ENCODE results near the gene POLD2.
A peak's percentile ranks its signal among the peaks of the same experiment; 100 is the strongest.

Gene POLD2

DNA sequence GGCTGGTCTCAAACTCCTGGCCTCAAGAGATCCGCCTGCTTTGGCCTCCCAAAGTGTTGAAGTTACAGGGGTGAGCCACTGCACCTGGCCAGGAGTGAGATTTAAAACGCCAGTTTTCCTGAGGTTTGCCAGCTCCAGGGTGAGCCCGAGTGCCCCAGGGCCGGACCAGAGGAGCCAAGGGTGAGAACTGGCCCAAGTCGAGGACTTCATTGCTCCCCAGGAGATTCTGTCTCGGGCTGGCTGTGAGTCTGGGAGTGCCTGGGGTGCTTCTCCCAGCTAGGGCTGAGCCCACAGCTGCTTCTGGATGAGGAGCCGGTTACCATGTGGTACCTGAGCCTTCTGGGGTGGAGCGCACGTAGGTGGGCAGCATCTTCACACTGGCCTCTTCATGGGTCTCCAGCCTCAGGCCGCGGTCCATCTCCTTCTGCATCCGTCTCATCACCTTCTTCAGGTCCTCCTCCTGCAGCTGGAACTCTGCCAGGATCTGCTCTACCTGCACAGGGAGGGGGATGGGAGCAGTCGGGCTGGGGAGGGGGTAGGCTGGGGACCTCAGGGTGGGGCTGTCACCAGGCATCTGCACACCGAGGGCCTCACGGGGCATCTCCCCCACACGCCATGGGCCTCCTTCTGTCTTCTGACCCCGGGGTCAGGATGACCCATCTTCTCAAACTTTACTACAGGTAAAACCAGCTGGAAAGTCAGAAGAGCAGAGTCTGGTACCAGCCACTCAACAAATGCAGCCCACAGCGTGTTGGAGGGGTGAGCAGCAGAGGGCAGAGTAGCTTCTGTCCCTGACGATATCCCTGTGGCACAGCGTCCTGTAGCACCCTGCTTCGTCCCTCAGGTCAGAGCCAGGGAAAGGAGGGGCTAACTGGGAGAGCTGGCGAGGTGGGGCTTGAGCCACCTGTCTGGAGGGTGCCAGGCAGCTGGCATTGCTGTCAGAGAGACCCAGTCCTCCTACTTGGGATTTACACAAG is 29.9 kb upstream of the POLD2 start:
- DNase-seq (ENCODE audit: low read depth), result no peak

DNA sequence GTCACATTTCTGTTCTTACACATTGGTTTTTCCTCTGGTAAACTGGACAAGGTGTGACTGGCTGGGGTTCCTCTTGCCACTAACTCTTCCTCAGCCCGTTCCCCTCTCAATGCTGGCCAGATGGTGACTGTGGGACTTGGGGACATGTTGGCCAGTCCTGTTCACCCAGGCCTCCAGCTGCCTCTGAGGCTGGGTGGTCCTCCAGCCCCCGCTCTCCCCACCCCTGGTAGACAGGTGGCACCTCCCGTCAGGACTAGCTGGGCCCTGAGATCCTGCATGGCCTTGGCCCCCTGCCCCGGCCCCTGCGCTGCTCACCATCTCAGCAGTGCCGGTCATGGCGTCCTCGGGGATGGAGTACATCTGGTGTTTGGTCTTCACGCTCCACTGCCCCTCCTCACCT is 28.6 kb upstream of the POLD2 start:
- no peak for DNase-seq (ENCODE audit: low read depth)

DNA sequence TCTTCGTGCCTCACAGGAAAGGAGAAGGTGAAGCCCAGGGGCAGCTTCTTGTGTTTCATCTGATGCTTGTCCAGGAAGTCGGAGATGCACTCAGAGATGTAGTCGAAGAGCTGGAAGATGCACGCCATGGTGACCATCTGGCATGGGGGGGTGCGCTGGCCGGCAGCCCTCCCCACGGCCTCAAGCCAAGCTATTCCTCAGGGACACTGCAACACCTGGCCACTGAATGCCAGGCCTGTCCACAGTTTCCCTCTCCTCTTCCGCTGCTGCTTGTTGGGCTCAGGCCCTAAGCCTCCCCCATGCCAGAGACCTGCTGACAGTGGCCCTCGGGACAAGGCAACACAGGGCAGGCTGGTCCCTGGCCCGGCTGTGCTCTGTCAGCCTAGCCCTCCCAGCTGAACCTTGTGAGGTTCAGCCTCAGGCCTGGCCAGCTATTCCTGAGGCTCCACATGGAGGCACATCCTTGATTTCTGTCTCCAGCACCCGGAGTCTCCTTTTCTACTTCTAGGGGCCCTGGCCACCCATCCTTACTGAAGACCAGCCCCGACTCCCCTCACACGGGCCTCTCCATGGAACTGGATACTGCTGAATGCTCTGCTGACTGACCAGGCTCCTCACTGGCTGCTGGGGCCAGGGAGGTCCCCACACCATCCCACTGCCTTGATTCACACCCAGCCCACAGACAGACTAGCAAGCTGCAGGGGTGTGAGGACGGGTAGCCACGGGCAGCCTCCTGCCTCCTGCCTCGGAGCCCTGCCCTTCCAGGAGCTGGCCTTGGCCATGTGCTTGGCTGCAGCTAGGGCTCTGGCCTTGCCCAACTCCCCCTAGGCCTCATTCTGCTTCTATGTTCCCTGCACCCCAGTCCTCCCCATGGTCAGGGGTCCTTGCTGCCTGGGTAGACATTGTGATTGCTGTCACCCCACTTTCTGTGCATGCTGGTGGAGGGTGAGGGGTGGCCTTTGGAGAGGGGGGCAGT is 27.9 kb upstream of the POLD2 start:
- no peak for DNase-seq (ENCODE audit: low read depth)

DNA sequence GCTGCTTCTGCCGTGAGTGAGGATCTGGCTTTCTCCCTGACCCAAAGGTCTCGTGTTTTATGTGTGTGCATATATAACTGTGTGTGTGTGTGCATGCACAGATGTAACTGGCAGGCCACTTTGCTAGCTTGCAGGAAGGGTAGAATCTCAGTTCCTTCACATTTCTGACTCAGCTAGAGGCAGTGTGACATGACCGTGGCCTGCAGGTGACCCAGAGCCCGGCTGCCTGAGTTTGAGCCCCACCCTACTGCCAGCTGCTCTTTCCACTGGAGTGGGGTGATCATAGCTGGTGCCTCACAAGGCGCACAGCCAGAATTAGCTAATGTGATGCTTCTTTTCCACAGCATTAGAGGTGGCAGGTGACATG is 27.1 kb upstream of the POLD2 start:
- no peak for DNase-seq (ENCODE audit: low read depth)

DNA sequence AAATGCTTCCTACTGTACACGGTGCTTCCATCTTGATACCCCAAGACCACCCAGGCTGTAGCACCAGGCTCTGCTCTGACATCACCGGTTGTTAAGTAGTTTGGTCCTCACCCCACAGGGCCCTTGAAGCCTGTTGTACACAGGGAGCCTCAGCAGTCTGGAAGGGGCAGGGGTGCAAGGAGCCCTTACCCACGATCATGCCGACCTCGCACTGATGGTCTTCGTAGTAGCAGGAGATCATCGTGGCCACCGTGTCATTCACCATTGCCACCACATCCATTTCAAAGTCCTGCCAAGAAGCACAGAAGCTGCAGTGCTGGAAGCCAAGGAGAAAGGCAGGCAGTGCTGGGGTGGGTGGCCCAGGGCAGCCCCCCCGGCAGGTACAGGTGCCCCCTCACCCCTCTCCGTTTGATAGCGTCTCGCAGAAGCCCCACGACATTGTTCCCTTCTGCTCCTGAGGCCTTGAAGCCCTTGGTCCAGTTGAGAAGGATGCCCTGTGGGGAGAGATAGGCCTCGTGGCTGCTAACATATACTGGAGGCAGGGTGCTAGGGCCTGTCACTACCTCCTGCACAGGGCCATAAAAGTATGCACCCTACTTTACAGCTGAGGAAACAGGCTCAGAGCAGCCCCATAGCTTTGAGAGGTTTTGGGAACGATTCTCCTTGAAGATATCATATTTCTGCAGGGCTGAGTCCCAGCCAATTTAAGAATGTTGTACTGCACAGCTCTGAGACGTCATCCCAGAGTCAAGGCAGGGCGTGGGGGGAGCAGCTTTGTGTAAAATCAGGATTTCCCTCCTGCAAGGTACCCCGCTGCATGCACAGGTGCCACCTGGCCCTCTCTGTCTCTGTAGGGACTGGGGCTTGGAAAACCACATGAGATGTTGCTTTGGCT is 26.5 kb upstream of the POLD2 start:
- no peak for DNase-seq (ENCODE audit: low read depth)

DNA sequence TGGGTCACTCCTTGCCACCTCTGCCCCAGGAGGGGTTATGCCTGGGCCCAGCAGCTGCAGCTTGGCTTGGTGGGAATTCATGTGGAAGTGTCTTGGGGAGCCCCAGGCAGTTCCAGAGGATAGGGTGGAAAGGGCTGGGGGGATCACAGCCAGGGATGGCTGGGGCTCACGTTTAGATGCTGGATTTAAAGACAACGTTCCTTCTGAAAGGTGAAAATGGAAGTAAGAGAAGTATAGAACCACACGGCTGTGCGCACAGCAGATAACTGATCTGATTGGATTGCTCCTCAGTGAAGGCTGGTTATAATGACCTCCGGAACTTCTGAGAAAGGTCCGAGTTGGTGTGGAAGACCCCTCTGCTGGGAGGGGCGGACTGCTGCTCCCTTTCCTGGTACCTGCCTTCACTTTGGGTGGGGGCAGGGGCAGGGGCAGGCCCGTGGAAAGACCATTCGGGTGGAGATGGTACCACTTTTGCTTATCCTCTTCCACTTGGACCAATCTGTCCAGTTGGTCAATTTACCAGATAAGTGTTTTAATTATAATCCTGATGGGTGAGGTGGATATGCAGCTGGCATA is 25.7 kb upstream of the POLD2 start:
- DNase-seq (ENCODE audit: low read depth), result no peak

DNA sequence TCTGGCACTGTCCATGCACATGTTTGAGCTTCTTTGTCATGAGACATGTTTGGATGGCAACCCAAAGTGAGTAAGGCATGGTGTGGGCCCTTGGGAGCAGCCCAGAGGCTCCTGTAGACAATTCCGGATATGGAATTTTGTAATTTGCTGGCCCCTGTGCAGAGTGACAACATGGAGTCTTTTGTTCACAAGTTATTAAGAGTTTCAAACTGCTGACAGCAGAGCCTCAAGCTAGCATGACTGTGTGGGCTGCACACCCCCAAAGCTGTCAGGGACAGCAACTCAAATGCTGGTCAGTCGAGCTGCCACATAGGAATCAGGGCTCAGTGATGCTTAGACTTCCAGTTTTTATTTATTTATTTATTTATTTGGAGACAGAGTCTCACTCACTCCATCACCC is 24.8 kb upstream of the POLD2 start:
- DNase-seq (ENCODE audit: low read depth), result no peak

DNA sequence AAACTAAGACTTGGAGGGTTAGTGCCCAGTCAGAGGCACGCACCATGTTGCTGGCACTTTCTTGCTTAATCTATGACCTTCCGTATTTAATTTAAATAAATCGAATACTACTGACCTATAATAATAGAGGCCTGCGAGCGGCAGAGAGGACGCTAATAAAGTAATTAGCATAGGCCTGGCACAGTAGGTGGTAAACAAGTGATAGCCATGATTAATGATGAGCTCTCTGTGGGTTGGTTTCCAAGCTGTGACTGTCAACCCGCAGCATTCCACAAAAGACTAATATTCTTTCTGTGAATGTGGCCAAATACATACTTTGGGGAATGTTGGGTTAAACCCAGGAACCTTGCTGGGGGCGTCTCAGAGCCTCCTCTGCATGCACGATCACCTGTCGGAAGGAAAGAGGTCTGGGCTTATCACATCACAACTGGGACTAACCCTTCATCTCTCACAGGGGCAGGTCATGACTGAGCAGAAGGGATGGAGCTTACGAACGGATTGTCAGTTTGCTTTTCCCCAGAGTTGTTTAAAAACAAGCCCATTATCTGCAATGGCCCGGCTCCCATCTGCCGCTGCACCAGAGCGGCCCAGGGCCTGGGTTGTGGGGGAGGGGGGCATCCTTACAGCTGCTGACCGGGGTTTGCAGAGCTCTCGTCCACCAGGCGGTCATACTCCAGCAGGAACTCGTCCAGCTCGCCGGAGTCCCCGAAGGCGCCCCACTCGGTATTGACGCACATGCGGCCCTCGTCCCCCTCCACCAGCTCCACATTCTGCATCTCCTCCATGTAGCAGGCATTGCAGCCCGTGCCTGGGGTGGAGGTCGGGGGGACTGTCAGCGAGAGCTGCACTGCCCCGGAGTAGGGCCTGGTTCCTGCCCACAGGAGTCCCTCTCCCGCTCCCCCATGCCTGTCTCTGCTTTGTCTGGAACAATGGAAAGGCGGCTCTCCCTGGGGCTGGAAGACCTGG is 24.0 kb upstream of the POLD2 start:
- no peak for DNase-seq (ENCODE audit: low read depth)

DNA sequence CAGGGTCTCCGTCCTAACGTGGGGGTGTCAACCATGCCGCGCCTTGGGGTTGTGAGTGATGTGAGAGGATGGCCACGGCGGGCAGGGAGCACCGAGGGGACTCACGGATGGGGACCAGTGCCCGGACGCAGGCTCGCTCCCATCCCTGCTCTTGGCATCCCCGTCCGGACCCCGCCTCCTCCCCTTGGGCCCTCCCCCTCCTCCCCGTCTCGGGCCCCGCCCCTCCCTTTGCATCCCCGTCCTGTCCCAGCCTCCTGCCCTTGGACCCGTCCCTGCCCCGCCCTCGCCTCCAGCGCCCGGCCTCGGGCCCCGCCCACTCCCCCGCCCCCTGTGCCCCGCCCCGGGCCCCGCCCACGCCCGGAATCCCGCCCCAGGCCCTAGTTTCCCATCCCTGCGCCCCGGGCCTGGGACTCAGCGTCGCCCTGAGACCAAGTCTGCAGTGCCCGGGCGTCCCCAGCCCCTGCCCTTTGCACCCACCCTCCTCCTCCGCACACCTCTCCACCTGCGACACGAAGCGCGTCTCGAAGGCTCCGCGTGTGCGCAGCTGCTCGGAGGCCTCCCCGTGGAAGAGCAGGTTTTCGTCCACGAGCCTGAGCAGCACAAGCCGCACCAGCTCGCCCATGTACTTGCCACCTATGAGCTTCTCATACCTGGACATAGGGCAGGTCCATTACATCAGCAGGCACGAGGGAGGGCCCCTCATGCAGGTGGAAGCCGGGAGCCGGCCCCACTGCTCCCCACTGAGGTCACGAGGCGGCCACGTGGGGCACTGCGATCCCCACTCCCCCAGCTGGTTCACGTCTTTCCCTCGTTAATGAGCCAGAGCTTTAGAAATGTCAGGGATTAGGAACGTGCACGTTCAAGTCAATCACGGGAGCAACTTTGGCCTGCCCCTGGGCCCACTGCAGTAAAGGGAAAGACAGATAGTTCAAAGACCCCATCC is 22.9 kb upstream of the POLD2 start:
- peak; percentile 41 for DNase-seq (ENCODE audit: low read depth)

DNA sequence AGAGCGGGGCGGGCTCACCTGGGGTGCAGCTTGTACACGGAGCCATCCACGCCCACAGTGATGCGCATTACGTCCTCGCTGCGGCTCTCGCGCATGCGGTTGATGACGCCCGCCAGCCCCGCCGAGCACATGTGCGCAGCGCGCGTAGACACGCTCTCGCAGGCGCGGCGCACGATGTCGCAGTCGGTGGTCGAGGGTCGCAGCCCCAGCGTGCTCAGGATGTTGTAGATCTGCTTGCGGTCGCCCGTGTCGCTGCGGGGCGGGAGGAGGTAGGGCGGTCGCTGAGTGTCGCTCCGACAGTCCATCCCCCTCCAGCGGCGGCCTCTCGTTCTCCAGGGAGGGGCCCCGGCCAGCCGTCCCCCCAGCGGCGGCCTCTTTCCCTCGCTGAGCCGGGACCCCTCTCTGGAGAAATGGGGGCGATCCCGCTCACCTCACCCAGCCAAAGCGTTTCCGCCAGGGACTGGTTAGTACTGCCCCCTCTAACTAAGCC is 22.2 kb upstream of the POLD2 start:
- peak; percentile 36 for DNase-seq (ENCODE audit: low read depth)

DNA sequence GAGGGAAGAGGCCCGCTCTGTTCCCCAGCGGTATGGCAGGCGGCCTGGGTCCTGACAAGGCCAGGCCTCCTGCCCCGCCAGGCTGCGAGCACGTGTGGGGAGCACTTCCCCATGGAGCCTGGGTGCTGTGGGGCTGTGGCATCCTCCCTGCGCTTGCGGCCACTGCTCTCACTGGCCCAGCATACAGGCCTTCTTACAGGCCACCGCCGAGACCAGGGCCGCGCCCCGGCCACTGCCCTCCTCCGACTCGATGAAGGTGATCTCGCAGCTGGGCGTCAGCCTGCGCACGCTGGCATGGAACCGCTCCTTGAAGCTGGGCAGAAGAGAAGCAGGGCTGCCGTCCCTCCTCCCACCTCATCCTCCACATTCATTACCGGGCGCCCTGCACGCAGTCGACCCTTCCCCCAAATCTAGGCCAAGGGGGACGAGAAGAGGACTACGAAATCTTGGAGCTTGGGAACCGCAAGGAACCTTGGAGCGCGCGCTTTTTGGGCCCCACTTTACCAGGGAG is 21.7 kb upstream of the POLD2 start:
- DNase-seq (ENCODE audit: low read depth), result no peak

DNA sequence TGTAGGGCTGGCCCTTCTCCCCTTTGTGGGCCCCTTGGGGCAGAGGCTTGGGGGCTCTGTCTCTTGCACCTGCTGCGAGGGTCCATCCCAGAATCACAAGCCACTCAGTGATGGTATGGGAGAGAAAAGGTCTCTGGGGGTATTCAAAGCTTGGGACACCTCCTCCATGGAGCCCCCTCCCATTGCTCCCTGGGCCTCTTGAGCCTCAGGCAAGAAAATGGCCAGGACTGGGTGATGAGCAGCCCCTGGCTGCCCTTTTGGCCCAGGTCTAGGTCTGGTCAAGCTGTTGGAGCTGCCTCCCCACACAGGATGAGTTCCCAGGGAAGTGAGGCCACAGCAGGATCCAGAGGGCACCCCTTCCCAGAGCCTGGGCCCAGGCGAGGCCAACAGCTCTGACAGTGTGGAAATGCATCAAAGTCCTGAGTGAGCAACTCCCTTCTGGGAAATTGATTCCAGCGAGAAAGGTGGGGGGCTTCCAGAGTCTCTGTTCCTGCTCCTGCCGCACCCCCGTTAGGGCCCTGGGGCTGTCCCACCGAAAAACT is 21.1 kb upstream of the POLD2 start:
- no peak for DNase-seq (ENCODE audit: low read depth)

DNA sequence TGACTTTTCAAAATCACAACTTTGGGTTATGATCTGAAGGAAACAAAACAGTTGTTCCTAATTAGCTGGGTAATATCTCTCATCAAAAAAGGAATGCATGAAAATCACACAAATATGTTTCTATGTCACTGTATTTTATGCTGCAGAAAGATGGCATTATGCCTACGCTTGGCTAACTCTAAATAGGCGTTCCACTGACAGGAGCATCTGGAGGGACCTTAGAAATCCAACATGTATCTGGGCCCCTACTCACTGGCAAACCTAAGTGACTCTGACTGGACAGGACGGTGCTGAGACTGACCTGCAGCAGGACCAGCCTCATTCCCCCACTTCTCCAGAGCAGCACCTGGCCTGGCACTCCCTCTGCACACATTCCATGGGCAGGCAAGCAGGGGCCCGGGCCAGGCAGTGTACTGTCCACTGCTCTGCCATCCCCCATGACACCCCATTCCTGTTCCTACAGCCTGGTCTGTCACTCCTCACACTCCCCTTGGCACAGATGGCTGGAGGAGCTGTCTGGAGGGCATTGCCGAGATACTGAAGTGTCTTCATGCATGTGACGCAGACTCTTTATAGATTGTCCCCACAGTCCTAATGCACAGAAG is 20.4 kb upstream of the POLD2 start:
- DNase-seq (ENCODE audit: low read depth), result no peak

DNA sequence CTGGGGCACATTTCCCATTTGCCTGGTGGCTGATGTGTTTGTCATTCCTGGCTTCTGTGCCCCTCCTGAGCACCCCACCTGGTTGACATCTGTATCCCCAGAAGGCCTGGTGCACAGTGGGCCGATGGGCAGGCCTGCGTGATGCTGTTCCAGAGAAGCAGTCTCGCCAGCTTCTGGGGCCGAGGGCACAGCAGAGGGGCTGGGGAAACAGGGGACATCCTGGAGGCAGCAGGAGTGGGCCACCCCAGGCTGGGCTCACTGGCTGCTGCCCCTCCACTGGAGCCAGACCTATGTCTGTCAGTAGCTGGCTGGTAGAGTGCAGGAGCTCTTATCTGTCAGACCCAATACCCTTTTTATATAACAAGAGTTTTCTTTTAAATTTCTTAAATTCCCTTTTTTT is 18.7 kb upstream of the POLD2 start:
- DNase-seq (ENCODE audit: low read depth), result no peak

DNA sequence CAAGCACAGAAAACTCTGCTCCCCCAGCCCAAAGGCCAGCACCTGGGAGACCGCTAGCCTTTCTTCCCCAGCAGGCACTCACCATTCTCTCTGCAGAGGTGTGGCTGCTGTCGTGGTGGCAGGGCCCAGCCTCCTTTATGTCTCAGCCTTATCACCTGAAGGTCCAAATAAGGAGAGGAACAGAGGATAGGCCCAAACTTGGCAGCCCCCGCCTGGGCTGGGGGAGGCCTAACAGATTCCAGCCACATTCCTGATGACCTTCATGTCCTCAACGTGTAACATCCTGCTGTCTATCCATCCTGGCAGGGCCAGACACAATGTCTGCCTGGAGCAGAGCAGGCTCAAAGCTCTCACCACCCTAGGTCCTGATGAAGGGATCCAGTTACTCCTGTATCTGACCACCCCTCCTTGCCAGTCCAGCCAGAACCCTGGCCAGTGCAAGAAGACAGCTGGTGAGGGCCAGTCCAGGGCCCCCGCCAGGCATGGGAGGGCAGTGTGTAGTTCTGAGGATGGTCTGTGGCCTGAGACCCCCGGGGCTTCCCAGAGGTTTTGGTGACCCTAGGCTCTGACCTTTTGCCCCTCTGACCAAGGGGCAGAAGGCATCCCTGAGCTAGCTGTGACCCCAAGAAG is 18.0 kb upstream of the POLD2 start, which contains the start of gene MYL7:
MYL7 (minus strand) TSS at position 112 of the 630 bp plus-strand sequence; CDS start at position 85, 27 bp downstream.
- no peak for DNase-seq (ENCODE audit: low read depth)

DNA sequence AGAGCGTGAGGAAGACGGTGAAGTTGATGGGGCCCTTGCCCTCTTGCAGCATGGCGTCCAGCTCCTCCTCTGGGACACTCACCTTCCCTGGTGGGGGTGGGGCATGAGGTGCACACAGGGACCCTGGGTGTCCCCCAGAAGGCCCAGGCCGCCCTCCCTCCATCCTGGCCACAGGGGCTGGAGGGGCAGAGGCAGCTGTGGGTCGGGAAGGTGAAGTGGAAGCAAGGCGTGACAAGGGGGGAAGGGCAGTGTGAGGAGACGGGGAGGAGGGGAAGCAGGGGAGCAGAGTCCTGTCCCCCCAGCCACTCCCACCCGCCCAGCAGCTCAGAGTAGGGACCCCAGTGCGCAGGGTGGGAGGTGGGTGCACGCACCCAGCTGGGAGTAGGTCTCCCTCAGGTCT is 17.0 kb upstream of the POLD2 start:
- no peak for DNase-seq (ENCODE audit: low read depth)

DNA sequence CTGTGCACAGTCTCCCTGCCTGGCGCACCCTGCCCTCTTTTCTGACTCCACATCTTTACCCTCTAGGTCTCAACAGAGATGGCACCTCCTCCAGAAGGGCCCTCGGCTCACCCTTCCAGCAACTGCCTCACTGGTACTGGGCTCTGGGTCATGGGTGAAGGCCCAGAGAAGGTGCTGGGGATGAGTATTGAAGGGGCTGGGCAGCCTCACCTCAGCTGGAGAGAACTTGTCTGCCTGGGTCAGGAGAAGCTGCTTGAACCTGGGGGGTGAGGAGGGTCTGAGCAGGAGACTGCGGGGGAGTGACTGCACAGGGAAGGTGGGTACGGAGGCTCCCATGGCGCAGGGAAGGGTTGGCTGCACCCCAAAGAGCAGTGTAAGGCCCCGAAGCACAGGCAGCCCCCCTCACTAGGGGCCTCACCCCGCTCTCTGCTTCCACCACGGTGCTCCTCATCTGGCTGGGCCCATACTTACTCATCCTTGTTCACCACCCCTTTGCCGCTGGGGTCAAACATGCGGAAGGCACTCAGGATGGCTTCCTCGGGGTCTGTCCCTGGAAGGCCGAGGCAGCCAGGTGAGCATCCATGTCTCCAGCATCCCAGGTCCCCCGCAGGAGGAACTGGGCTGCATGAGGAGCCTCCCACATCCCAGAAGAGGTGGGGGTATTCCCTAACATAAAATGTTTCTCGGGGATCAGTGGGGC is 16.1 kb upstream of the POLD2 start:
- no peak for DNase-seq (ENCODE audit: low read depth)

Measured in activated T-cell treated with anti-CD3 and anti-CD28 coated beads for 24 hours (primary cell).